ENCODE results near the gene WDR48.
"Not testable (repeated sequence)": the region's sequence is repeated elsewhere in the genome, so short reads cannot be mapped to it uniquely, and the experiment has no call there.

Gene WDR48

GRCh38 chr3:39052583-39052982 lies 767 bp downstream of the WDR48 start:
- TF ChIP-seq, protein P1, sequence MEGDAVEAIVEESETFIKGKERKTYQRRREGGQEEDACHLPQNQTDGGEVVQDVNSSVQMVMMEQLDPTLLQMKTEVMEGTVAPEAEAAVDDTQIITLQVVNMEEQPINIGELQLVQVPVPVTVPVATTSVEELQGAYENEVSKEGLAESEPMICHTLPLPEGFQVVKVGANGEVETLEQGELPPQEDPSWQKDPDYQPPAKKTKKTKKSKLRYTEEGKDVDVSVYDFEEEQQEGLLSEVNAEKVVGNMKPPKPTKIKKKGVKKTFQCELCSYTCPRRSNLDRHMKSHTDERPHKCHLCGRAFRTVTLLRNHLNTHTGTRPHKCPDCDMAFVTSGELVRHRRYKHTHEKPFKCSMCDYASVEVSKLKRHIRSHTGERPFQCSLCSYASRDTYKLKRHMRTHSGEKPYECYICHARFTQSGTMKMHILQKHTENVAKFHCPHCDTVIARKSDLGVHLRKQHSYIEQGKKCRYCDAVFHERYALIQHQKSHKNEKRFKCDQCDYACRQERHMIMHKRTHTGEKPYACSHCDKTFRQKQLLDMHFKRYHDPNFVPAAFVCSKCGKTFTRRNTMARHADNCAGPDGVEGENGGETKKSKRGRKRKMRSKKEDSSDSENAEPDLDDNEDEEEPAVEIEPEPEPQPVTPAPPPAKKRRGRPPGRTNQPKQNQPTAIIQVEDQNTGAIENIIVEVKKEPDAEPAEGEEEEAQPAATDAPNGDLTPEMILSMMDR (IDR thresholded peaks at IDR 0.05; ENCODE audit: insufficient read depth, low read length, poor library complexity, severe bottlenecking), result no peak
- peak overlapping the region; percentile 85 for H3K4me3 ChIP-seq (replicated peaks; ENCODE audit: low read depth, low read length)
- H3K27me3 ChIP-seq (replicated peaks; ENCODE audit: control insufficient read depth, insufficient read depth, low read length), result no peaks in the 10 kb centered on the region
- no peaks in the 10 kb centered on the region for H3K36me3 ChIP-seq (ENCODE audit: control insufficient read depth, insufficient read depth, low read length)
- DNase-seq (ENCODE audit: extremely low read depth, insufficient read length), result no peak

DNA sequence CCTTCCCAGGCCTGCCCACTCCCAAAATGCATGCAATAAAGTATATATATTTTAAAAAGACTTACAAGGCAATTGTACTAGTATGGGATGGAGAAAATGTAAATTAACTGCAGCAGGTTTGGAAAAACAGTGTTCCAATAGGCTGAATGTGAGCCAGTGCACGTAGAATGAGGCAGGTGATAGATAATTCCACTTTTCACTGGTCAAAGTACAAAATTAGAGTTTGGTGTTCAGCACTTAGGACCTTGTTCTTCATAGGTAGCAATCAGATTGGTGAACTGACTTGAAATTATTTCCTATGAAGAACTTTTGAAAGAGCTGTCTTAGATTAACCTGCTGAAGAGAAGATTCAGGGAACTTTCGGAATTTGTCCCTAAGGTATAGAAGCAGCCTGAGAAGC lies 1.9 kb downstream of the WDR48 start:
- no peak for DNase-seq (ENCODE audit: extremely low read depth, insufficient read length)
- Histone ChIP-seq H3K27me3 (replicated peaks; ENCODE audit: control insufficient read depth, insufficient read depth, low read length) (no peaks in the 10 kb centered on the region), H3K36me3 (ENCODE audit: control insufficient read depth, insufficient read depth, low read length) (no peaks in the 10 kb centered on the region), H3K4me3 (replicated peaks; ENCODE audit: low read depth, low read length) (no peak overlapping the region)
- TF ChIP-seq, protein P1 (IDR thresholded peaks at IDR 0.05; ENCODE audit: insufficient read depth, low read length, poor library complexity, severe bottlenecking), result no peak

DNA sequence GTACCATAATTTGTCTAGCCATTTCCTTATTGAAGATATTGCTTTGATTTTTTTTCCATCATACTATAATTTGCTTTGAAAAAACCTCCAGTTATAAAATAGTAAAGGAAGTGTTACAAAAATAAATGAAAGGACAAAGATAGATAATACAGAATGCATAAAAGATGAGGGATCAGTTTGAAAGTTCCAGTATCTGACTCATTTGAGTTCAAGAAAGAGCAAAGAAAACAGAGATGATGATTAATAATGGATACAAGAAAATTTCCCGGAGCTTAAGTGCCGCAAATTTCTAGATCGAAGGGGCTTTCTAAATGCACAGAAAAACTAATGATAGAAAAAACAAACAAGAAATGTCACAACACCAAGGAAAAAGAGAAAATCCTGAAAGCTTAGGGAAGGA lies 4.3 kb downstream of the WDR48 start:
- H3K36me3 ChIP-seq (ENCODE audit: control insufficient read depth, insufficient read depth, low read length), result no peaks in the 10 kb centered on the region; the same call in 1 of the 2 replicates

DNA sequence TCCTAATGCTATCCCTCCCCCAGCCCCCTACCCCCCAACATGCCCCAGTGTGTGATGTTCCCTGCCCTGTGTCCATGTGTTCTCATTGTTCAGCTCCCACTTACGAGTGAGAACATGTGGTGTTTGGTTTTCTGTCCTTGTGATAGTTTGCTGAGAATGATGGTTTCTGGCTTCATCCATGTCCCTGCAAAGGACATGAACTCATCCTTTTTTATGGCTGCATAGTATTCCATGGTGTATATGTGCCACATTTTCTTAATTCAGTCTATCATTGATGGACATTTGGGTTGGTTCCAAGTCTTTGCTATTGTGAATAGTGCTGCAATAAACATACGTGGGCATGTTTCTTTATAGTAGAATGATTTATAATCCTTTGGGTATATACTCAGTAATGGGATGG lies 9.4 kb downstream of the WDR48 start:
- not testable (repeated sequence) for DNase-seq (ENCODE audit: extremely low read depth, insufficient read length); H3K36me3 ChIP-seq (ENCODE audit: control insufficient read depth, insufficient read depth, low read length); H3K4me3 ChIP-seq (replicated peaks; ENCODE audit: low read depth, low read length); H3K27me3 ChIP-seq (replicated peaks; ENCODE audit: control insufficient read depth, insufficient read depth, low read length)

More for the DNA sequence above, 4.3 kb downstream of the WDR48 start:
- H3K4me3 ChIP-seq (replicated peaks; ENCODE audit: low read depth, low read length), result no peak overlapping the region; the same call in 1 of the 2 replicates
- TF ChIP-seq, protein P1 (IDR thresholded peaks at IDR 0.05; ENCODE audit: insufficient read depth, low read length, poor library complexity, severe bottlenecking), result no peak
- no peaks in the 10 kb centered on the region for H3K27me3 ChIP-seq (replicated peaks; ENCODE audit: control insufficient read depth, insufficient read depth, low read length)
- DNase-seq (ENCODE audit: extremely low read depth, insufficient read length), result no peak

GRCh38 chr3:39062180-39062579 lies 10.4 kb downstream of the WDR48 start:
- TF ChIP-seq, protein P1 (IDR thresholded peaks at IDR 0.05; ENCODE audit: insufficient read depth, low read length, poor library complexity, severe bottlenecking), result no peak
- Histone ChIP-seq H3K27me3 (replicated peaks; ENCODE audit: control insufficient read depth, insufficient read depth, low read length) (no peaks in the 10 kb centered on the region), H3K4me3 (replicated peaks; ENCODE audit: low read depth, low read length) (no peak overlapping the region), H3K36me3 (ENCODE audit: control insufficient read depth, insufficient read depth, low read length) (no peaks in the 10 kb centered on the region; the same call in none of the 2 replicates)
- no peak for DNase-seq (ENCODE audit: extremely low read depth, insufficient read length)

- TF ChIP-seq, protein P1 (IDR thresholded peaks at IDR 0.05; ENCODE audit: insufficient read depth, low read length, poor library complexity, severe bottlenecking), result no peak
- Histone ChIP-seq H3K4me3 (replicated peaks; ENCODE audit: low read depth, low read length) (no peak overlapping the region), H3K27me3 (replicated peaks; ENCODE audit: control insufficient read depth, insufficient read depth, low read length) (no peaks in the 10 kb centered on the region), H3K36me3 (ENCODE audit: control insufficient read depth, insufficient read depth, low read length) (peaks cover 2% of the 10 kb centered on the region)
- no peak for DNase-seq (ENCODE audit: extremely low read depth, insufficient read length)
Observed at GRCh38 chr3:39063143-39063542, 11.3 kb downstream of the WDR48 start.
